ENCODE data around the gene ENTREP1. TPM values are rescaled to one million over a fixed set of nuclear protein-coding genes. Genes with fewer than 3 reads are reported as not detected.
"Not testable (repeated sequence)": the region's sequence is repeated elsewhere in the genome, so short reads cannot be mapped to it uniquely, and the experiment has no call there.

ENTREP1 gene
- polyA plus RNA-seq, 4 donors: 2.5 to 3.5 (median 2.9) TPM

- no peak for DNase-seq (ENCODE audit: low read depth in 4 of 4, low spot score in 3 of 4)
These were observed 72.6 kb downstream of the ENTREP1 start for GRCh38 chr9:69397384-69398214.

GRCh38 chr9:69400470-69400869, 75.5 kb downstream of the ENTREP1 start:
- no peak for DNase-seq (ENCODE audit: low read depth in 4 of 4, low spot score in 3 of 4)

- DNase-seq (ENCODE audit: low read depth in 4 of 4, low spot score in 3 of 4): not testable (repeated sequence)
These were observed 84.9 kb downstream of the ENTREP1 start for GRCh38 chr9:69409936-69410335.

DNA sequence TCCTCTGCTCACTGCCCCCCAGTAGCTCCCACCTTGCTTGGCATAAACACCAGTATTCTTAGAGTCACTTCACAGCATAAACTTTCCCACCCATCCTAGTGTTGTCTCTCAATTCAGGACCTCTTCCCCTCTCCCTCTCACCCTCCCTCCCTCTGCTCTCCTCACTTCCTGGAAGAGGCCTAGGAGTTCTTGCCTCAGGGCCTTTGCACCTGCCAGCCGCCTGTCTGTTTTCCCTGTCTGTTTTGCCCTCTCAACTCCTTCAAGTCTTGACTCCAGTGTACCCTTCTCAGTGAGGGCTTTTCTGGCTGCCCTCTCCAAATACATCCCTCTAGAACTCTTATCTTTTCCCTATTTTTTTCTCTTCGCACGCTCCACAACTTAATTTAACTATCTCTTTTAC, 86.2 kb downstream of the ENTREP1 start:
- no peak for DNase-seq (ENCODE audit: low read depth in 4 of 4, low spot score in 3 of 4)

DNA sequence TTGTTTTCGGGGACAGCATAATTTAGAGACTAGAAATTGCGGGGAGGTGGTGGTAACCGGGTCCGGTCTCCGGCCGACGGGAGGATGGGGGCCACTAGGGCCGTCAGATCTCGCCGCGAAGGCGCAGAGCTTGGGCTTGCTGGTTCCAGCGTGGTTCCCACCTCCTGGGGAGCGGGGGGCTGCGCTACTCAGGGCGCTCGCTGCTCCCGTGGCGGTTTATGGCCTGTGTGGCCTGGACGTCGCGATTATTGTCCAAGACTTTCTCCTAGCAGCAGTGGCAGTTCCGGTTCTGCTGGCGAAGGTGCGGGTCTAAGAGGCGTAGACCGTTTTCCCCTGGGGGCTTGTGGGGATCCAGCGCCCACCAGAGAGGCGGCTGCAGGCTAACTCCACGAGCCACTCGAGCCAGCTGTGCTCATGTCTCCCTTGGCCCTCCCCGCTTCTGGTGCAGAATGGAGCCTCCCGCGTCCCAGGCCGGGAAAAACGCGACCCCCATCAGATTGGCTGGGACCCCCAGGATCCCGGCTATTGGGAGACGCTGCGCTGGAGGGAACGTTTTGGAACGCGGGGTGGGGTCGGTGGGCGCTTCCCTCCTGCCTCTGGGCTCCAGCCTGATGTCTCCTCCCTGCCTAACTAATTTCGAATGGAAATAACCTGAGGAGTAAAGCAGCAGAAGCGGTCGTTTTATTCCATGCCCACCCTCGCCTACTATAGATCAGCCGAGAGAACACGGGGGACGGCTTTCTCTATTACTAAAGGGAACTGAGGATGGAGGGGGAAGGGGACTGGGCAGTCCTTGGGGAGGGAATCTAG, 87.1 kb downstream of the ENTREP1 start:
- no peak for DNase-seq (ENCODE audit: low read depth in 4 of 4, low spot score in 3 of 4)

- peak in 3 of 4 donors; percentile 44 to 51 (median 50) for DNase-seq (ENCODE audit: low read depth in 4 of 4, low spot score in 3 of 4)
These were observed 87.7 kb downstream of the ENTREP1 start for GRCh38 chr9:69412741-69413150.

GRCh38 chr9:69420611-69421270, 95.7 kb downstream of the ENTREP1 start:
- DNase-seq (ENCODE audit: low read depth in 4 of 4, low spot score in 3 of 4): no peak

DNA sequence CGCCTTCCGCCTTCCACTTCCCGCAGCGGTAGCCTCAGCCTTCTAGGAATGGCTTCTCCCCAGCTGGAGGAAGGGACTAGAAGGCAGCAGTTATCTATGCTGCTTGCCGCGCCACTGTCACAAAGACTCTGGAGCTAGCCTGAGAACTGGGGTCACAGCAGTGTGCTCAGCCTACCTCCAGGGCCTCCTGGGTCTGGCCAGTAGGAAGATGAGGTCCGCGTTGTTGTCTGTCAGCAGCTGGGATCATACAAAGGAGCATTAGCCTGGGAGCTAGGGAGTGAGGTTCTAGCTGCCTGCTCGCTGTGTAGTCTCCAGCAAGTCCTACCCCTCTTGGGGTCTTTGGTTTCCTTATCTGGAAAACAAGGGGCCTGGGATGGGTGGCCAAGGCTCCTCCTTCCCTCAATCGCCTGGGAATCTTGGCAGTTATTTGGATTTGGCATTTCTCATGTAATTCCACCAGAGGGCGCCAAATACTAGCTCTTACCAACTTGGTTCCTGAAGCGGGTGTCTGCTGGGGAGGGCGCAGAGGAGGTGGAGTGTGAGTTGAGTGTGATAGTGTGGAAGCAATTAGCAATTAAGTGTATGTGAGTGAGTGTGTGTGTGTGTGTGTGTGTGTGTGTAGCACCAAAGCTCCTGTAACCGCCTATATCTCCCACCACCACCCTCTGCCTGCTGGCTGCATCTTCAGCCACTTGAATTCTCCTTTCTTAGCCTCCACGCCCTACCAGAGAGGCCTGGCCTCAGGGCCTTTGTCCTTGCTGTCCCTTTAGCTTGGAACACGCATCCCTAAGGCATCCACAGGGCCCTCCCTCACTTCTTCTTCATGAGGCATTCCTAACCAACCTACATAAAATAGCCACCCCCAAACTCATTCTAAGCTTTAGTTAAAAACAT, 97.1 kb downstream of the ENTREP1 start:
- peak; percentile 47 to 58 (median 52) for DNase-seq (ENCODE audit: low read depth in 4 of 4, low spot score in 3 of 4)

GRCh38 chr9:69425136-69425801, 100.3 kb downstream of the ENTREP1 start:
- no peak for DNase-seq (ENCODE audit: low read depth in 4 of 4, low spot score in 3 of 4)

- DNase-seq (ENCODE audit: low read depth in 4 of 4, low spot score in 3 of 4): no peak
These were observed 102.3 kb downstream of the ENTREP1 start for GRCh38 chr9:69427286-69427685.

- no peak for DNase-seq (ENCODE audit: low read depth in 4 of 4, low spot score in 3 of 4)
These were observed 103.2 kb downstream of the ENTREP1 start for GRCh38 chr9:69428017-69428785.

DNA sequence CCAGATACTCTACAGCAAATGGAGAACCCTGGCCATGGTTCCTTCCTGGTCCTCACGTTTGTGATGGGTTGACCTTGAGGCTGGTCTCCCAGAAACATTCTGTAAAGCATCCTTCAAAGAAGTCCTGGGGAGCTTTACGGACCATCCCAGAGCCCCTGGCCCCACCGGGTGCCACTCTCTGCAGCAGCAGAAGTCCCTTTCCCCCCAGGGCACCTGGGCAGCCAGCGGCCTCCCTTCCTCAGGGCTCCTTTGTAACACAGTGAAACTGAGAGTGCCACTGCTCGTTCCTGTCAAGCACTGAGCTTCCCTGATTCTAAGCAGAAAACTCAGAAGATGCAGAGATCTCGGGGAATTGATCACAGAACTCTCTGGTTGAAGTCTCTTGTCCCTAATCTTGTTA, 104.3 kb downstream of the ENTREP1 start:
- DNase-seq (ENCODE audit: low read depth in 4 of 4, low spot score in 3 of 4): no peak

DNA sequence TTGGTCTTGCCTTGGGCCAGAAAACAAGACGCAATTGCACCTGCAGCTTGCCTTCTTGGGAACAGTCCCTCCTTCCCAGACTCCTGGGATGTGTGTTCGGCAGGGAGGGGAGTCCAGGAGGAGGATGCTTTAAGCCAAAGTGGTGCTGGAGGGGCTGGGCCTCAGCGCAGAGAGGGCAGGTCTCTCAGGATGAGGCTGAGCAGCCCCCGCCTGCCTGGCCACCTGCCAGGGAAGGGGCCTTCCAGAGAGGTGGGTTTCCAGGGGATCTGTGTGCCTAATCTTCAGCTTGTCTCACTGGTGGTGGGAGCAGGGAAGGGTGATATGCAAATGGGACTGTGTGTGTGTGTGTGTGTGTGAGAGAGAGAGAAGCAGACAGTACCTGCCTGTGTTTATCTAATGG, 105.2 kb downstream of the ENTREP1 start:
- DNase-seq (ENCODE audit: low read depth in 4 of 4, low spot score in 3 of 4): no peak

- no peak for DNase-seq (ENCODE audit: low read depth in 4 of 4, low spot score in 3 of 4)
These were observed 106.2 kb downstream of the ENTREP1 start for GRCh38 chr9:69431203-69431602.

DNA sequence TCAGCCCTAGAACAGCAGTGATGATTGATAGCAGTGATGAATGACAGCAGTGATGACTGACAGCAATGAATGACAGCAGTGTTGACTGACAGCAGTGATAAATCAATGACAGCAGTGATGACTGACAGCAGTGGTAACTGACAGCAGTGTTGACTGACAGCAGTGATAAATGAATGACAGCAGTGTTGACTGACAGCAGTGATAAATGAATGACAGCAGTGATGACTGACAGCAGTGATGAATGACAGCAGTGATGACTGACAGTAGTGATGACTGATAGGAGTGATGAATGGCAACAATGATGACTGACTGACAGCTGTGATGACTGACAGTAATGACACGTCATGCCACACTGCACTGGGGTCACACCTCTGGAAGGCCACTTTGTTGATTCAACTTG, 106.8 kb downstream of the ENTREP1 start:
- DNase-seq (ENCODE audit: low read depth in 4 of 4, low spot score in 3 of 4): no peak

- DNase-seq (ENCODE audit: low read depth in 4 of 4, low spot score in 3 of 4): no peak
These were observed 107.6 kb downstream of the ENTREP1 start for GRCh38 chr9:69432623-69433022.

DNA sequence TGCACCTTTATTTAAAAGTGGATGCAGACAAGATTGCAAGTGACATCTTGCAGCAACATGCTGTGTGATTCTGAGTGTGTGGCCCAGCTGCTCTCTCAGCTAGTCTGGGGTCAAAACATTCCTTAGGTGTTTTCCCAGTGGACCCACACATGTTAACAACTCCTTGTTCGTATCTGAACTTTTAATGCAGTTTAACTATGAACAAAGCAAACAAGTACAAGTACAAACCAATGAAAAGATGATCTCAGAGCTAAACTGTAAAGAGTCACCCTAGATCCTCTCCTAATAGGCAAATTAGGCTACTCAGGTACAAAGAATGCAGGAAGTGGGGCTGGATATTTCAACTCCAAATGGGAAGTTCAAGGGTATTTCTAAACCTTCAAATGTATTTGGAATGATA, 108.4 kb downstream of the ENTREP1 start:
- DNase-seq (ENCODE audit: low read depth in 4 of 4, low spot score in 3 of 4): no peak

- no peak for DNase-seq (ENCODE audit: low read depth in 4 of 4, low spot score in 3 of 4)
These were observed 109.0 kb downstream of the ENTREP1 start for GRCh38 chr9:69433968-69434367.

DNA sequence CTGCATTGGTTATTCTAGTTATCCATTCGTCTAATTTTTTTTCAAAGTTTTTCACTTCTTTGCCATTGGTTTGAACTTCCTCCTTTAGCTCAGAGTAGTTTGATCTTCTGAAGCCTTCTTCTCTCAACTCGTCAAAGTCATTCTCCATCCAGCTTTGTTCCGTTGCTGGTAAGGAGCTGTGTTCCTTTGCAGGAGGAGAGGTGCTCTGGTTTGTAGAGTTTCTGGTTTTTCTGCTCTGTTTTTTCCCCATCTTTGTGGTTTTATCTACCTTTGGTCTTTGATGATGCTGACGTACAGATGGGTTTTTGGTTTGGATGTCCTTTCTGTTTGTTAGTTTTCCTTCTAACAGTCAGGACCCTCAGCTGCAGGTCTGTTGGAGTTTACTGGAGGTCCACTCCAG, 114.6 kb downstream of the ENTREP1 start:
- DNase-seq (ENCODE audit: low read depth in 4 of 4, low spot score in 3 of 4): not testable (repeated sequence)
